Inferior parietal cortex (tissue), 1 donor: ENCODE measurements around the gene RAI1.
A peak's percentile ranks its signal among the peaks of the same experiment; 100 is the strongest.

Experiments used
- DNase-seq: peaks from one replicate; pipeline ENCODE4 v3.0.0-alpha.2; 2016; ENCODE audit errors: extremely low spot score

Gene RAI1

DNA sequence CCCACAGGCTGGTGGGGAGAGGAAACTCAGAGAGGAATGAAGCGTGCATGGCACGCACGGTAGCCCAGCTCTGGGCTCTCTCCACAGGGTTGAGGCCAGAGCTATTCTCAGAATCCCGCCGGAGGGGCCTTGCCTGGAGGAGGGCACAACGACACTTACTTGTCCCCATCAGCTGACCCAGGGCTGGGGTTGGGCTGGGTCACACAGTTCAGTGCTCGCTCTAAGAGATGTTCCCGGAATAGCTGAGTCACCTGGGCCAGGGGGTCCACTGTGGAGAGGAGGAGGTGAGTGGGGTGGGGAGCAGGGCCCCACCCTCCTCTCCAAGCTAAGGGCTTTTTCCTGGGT, 133.8 kb downstream of the RAI1 start:
- DNase-seq, result no peak

DNA sequence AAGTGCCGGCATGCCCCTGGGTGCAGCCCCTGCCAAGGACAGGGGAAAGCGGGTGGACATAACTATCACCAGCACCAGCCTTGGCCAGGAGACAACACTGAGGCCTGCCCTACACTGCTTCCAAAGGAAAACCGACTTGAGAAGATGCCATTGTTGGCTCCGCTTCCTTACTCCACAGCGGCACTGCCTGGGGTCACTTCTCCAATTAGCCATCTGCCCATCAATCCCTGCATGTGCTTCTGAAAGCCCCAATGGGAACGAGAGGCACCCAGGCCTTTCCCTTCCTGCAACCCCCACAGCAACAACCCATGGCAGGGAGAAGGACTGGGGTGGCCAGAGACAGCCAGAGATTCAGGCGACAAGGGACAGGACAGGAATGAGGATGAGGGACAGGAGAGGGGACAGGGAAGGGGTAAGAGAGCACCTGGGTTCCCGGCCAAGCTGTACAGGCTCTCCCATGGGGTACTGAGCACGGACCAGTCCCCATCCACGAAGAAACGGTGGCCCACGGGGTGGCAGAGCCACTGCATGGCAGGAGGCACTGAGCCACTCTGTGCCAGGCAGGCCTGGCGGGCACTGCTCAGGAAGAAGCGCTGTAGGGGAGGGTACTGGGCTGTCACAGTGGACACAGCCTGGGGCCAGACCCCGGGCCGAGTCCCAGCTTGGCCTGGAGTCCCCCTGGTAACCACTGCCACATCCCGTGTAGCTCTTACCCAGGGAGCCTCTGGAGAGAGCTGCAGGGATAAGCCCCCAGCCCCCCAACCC, 134.4 kb downstream of the RAI1 start:
- DNase-seq, result no peak

DNA sequence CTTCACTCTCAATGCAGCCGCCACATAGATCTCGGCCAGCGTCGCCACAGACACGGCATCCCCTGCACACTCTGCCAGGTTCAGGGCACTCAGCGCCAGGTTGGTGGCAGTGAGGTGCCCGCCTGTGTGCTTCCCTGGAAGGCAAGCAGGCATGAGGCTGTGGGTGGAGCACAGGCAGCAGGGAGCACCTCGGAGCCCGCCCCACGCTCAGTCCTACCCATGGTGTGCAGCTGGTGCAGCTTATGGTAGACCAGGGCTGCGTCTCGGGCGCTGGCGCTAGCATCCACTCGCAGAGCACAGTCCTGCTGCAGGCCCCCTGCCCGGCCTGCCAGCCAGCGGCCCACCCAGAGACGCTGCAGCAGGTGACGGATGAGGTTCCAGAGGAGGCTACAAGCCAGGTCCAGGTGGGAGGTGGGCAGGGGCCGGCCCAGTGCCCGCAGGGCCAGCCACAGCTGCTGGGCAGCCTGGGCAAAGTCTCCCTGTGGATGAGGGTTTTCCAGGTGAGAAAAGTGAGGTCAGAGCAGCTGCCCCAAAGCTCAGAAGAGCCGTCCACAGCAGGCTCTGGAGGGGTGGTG, 135.1 kb downstream of the RAI1 start:
- DNase-seq, result no peak

DNA sequence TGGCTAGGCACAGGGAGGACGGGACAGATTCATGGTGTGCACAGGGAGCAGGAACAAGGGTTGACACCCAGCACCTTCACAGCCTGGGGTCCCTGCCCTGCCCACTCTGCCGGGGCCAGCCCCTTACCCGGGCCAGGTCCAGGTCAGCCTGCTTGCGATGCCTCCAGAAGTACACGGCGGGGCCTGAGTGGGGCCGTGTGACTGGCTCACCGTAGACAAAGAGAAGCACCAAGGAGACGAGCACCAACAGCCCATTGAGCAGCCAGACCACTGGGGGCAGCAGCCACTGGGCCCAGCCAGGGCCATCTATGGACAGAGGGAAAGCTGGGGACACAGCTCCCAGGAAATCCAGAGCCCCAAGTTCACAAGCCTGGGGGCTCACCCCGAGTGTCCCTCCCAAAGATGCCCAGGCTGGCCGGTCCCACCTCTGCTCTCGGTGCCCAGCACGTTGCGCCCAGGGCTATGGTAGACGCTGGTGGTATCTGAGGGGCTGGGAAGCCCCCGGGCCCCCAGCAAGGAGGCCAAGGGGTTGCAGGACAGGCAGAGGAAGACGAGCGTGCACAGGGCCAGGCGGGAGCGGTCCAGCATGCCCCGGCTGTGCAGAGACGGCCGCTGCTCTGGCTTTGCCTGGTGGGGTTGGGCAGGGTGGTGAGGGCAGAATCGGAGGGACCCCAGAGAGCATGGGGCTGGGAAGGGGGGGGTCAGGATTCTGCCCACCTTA, 135.7 kb downstream of the RAI1 start:
- DNase-seq, result no peak

DNA sequence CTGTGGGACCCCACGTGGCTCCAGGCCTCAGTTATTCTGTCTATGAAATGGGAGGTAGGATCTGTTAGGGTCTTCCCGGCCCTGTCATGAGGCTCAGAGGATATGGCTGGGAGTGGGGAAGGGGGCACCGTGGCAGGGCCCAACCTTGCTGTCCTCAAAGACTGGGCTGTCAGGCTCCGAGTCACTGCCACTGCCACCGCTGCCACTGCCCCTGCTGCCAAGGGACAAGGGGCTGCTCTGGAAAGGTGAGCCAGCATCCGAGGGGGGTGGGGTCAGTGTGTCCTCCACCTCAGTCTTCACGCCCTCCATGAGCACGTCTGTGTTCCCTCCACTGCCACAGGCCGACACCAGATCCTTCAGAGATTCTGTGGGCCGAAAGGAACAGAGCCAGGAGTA, 136.3 kb downstream of the RAI1 start:
- DNase-seq, result no peak

DNA sequence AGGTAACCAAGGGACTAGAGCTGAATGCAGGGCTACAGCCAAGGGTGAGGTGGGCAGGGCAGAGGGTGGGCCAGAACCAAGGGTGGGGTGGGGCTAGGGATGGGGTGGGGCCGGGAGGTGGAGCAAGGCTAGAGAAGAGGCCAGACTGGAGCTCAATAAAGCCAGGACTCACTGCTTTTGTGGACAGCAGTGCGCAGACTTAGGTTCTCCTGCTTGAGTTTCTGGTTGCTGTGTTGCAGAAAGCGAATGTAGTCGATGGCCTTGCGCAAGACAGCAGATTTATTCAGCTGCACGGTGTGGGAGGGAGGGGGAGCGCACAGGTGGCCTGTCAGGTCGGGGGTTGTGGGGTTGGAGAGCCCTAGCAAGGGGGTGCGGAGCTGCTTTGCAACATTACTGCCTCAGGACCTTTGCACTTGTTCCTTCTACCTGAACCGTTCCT, 136.8 kb downstream of the RAI1 start:
- no peak for DNase-seq

DNA sequence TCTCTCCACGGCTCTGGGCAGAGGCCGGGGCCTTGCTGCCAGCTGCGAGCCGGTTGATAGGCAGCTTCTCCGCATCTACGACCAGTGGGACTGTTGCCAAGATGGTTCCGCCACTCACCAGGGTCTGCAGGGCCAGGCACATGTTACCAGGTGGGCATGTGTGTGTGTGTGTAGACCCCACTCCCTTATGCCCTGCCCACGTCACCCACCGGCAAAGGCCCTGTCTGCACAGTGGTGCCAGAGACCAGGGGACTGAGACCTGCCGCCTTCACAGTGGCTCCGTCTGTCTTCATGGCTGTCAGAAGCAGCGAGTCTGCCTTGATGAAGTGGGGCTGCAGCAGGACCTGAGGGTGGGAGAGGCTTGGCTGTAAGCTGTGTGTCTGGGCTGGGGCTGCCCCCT, 137.9 kb downstream of the RAI1 start:
- DNase-seq, result no peak

DNA sequence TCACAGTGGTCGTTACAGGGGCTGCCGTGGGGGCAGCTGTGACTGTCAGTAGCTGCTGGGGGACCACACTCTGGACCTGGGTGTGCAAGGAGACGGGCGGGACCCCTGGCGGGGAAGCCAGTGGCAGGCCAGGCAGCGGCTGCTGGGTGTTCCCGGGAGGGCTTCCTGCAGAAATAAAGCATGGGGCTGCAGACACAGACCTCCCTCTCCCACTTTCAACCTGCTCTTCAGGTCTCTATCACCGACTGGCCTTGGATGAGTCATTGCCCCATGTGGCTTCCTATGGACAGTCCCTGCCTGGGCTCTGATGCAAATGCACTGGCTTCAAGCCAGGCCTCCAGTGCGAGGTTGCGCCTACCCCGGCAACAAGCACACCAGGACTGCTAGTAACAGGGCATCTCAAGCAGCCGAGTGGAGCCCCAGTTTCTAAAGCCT, 138.3 kb downstream of the RAI1 start:
- no peak for DNase-seq

DNA sequence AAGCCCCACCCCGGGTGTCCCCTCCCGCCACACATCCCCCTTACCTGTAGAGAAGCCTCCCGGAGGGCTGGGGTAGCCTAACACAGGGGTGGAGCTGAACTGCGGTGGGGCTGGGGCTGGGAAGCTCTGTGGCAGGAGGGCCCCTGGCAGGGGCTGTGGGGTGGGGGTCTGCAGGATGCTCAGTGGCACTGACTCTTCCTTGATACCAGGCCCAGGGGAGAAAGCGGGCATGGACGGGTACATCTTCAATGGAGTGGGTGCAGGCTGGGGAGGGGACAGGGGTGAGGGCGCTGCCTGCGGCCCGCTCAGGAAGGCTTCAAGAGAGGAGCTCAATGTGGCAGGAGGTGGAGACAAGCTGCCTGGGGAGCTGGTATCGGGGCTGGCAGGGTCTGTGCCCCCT, 138.8 kb downstream of the RAI1 start:
- DNase-seq, result no peak

DNA sequence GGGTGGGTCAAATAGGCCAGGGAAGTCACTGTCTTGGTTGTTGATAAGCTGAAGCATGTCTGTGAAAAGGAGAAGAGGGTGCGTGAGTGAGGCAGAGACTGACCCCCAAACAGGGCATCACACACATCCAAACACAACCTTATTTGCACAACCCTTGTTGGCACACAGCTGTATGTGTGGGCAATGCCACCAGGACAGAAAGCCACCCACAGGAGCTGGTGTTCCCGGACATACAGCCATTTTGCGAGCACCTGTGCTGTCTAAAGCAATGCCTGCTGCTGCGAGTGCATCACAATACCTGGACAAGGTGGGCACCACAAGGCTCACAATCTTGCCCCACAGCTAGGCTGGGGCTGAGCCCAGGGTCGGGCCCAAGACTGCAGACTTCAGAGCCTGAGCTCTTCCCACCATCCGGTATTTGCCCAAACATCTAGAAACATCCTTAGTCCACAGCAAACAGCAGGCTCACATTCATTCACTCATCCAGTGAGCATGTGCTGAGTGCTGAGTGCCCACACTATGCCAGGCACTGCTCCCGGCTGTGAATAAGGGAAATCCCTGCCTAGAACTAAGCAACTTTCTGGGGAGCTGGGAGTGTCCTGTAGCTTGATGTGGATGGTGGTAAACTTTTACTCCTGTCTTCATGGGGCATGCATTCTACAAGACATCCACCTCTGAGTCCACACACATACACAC, 139.4 kb downstream of the RAI1 start:
- no peak for DNase-seq

DNA sequence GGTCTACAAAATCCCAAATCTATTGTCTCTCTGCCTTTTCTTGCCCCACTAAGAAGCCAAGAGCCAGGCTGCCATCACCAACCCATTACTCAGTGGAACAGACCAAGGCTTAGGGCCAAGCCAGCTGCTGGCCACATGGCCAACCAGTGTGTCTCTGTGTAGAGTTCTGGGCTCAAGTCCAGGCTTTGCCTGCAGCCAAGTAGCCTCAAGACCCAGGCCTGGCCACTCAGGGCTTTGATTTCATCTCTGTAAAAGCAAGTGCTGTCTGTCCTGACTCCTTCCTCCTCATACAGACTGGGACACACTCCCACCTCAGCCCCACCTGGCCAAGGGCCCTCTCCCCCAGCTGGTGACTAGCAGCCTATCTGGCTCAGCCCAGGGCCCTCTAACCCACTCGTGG, 140.9 kb downstream of the RAI1 start:
- DNase-seq, result peak; percentile 87

DNA sequence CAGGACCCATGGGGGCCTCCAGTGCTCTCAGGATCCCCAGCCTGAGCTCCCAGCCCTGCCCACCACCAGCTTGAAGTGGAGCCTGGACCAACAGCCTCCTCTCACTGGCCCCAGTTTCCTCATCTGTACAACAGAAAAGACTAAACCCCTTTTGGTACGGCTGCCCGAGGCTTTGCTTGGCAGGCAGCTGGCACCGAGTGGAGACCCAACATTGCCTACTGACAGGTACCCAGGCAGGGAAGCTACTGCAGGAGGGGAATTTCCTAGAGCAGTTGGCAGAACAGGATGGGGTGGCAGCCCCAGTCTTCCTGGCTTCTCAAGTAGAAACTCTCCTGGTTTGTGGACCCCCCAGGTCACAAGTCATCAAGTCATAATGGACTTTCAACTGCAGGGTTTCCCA, 141.4 kb downstream of the RAI1 start:
- no peak for DNase-seq

DNA sequence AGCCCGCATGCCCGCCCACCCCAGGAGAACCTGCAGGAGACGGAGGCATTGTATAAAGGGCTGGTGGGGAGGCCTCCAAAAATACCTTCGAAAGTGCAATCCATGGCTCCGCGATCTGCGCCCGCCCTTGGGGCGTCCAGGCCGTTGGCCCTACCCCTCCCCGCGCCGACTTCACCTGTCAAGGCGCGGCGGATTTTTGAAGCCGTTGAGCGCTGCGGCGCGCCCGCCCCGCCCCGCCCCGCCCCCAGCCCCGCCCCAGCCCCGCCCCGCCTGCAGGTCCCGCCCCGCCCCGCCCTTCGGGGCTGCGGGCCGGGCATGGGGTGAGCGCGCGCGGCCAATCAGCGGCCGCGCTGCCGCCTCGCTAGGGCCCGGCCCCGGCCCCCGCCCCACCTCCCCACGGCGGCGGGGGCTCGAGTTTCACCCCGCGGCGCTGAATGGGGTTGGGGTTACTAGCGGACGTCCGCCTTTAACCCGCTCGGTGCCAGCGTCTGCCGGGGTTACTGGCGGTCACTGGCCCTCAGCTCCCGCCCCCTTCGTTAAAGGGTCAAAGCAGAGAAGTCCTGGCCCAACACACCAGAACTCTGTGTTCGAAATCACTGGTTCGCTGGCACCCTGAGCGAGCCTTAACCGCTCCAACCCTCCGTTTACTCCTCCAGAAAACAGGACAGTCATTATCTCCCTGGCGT, 142.3 kb downstream of the RAI1 start:
- DNase-seq, result peak; percentile 82

DNA sequence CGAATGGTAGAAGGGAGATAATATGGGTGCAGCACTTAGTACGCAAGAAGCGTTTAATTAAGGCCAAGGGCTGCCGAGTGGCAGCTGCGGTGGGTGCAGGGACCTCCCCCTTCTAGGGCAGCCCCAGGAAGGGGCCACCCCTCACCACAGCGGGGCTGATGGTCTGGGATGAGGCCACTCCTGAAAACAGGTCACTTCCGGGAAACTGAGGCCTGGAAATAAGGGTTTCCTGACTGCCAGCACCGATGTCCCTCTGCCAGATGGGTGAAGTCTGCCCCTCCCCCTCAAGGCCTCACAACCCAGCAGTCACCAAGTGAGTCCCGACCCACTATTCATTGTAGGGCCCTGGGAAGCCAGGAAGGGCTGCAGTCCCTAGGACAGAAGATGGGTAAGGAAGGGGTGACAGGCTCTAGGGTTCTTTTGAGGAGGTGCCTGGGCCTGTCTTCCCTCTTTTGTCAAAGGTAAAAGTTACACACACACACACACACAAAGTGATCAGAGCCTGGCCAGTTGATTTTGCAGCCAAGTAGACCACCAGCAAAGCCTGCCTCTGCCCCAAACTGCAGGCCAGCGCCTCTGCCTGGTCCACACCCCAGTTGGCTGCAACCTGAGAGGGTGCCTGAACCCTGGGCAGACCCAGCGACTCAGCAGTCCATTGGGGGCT, 143.0 kb downstream of the RAI1 start:
- no peak for DNase-seq

DNA sequence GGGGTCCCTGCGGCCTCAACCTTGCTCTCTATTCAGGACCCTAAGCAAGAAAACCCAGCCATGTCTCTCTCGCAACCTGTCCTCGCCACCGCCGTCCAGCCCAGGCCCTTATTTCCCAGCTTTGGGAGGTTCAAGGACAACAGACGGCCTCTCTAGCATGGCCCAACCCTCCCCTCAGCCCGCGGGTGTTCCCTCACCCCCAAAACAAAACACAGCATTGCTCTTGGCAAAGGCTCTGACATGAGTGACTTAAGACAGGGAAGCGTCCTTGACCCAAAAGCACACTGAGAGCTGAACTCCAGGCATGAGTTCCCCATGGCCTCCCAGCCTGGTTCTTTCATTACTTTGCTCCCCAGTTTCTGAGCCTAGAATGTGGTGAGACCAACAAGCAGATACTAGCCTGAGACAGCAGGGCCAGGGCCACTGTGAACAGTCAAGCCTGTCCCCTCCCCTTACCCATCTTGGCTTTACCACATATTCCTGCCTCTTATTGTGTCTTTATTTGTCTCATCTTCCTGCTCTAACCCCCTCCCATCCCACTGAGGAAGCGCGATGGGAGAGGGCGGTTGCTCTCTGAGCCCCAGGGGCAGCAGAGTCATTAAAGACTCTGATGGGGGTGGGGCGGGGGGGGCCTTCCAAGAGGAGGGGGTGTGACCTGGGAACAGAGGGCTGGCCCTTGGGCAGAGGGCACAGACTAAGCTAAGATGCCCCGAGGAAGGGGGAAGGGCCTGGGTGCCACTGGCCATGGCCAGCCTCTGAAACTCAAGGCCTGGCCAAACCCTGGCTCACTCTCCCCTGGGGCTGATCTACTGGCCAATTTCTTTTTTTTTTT, 143.7 kb downstream of the RAI1 start:
- no peak for DNase-seq

DNA sequence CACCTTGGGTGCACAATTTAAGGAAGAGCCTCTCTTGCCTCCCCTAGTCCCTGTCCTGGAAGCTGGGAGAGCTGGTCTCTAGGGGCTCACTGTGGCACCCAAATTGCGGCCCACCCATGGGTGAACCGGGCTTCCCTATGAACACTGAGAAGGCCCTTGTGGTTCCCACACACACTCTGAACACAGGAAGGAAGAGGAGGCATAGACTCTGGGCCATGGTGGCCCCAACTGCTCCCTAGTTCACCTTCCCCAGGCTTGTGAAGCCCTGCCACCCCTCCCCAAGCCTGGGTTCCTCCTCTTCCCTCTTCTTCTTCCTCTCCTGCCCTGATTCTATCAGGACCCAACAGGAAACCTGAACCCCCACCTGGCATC, 145.1 kb downstream of the RAI1 start:
- no peak for DNase-seq

DNA sequence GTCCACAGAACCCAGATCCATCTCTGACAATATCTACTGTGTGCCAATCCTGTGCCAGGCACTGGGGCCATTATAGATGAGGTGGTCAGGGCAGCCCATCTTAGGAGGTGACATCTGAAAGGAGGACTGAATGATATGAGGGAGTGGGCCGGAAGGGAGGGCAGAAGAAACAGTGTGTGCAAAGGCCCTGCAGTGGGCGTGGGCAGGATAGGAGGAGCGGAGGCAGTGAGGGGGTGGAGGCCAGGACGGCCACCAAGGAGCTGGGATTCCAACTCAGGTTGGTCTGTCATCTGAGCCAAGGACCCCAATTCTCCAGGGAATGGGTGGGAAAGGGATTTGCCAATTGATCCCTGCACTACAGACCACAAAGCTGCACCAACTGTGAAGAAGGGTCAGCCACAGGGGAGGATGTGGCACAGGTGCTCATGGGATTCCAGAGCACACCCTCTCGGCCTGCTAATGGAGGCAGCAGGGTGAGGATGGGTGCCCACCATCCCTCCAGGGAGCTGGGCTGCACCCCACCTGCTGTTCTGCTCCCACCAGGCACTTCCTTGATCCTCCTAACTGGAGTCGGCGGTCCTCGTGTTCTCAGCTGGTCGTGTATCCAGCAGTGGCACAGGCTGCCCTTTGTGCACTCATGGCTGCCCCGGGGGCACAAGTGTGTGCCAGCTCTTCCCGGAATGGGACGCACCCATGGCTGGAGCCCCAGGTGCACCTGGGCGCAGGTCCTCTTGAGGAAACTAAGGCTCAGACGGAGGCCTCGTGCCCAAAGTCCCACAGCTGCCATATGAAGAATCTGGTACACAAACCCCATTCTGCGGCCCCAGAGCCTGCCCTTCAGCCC, 145.9 kb downstream of the RAI1 start:
- DNase-seq, result no peak

DNA sequence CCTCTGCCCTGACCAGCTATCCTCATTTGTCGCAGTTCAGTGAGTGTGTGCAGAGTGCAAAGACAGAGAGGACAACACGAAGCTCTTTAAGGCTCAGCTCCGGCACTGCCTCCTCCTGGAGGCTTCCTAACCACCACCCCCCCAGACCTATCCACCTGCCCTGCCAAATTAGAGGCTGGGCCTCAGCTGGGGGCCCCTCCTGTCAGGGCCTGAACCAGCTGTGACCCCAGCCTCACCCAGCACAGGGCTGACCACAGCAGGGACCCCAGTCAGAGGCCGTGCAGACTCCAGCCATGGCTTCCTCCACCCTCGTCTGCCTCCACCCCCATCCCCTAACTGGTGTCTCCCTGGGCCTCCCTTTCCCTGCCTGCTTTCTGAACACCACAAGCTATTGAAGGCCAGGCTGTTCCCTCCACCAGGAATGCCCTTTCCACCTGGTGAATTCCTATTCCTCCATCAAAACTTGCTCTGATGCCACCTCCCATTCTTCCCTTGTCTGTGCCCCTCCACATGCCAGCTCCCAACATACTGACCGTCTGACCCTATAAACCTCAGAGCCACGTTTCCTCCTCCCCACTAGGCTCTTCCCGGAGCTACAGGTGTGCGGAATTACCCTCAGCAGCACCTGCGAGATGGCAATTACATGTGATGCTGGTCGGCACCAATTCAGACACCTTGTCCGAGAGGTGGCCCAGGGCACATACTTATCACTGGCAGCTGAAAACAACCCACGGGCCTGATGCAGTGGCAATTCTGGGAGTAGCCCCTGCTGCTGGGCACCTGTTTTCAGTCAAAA, 146.8 kb downstream of the RAI1 start:
- no peak for DNase-seq

DNA sequence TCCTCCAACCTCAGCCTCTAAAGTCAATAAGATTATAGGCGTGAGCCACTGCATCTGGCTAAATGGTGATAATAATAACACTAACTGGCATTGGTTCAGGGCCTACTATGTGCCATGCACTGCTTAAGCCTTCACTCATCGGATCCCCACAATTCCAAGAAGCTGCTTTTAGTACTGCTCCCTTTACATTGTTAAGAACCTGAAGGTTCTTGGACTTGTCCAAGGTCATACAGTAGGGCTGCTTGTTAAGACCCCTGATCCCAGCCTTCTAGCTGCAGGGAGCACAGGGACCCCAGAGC, 149.0 kb downstream of the RAI1 start:
- no peak for DNase-seq
